Prostate gland (tissue), 2 donors: ENCODE data around the gene GLRA3. TPM values are rescaled to one million over a fixed set of nuclear protein-coding genes. Genes with fewer than 3 reads are reported as not detected.

Experiments
- DNase-seq: peaks from one replicate; pipeline ENCODE4 v3.0.0-alpha.2; 2019; ENCODE audit warnings: low spot score
- H3K27ac ChIP-seq, 2 donors: fragments of 200-600 bp; sonication (generic); 2 replicates each; pipeline ENCODE4 v1.5.1; 2017 to 2019
- H3K27me3 ChIP-seq: fragments of 200-600 bp; sonication (generic); replicated peaks from 2 replicates; pipeline ENCODE4 v1.5.1; 2019; ENCODE audit not compliant: insufficient read depth
- H3K36me3 ChIP-seq, 2 donors: fragments of 200-600 bp; sonication (generic); 1 replicate in 1 of 2; 2 replicates in 1 of 2; pipeline versions ENCODE4 v1.5.1 to v1.8.1; 2017 to 2019
- H3K4me1 ChIP-seq: fragments of 200-600 bp; sonication (generic); replicated peaks from 2 replicates; pipeline ENCODE4 v1.5.1; 2019
- H3K4me3 ChIP-seq, 2 donors: fragments of 200-600 bp; sonication (generic); 2 replicates each; pipeline ENCODE4 v1.5.1; 2017 to 2019
- H3K9me3 ChIP-seq: fragments of 200-600 bp; sonication (generic); 2 replicates; pipeline ENCODE4 v1.5.1; 2017
- CTCF ChIP-seq, 4 experiments: fragments of 200-600 bp in 2 of 4; fragments of 450-650 bp in 2 of 4; sonication (generic) in 2 of 4; IDR thresholded peaks; 1 replicate in 3 of 4; 2 replicates in 1 of 4; pipeline ENCODE4 v1.5.1; 2016 to 2019; ENCODE audit warnings: antibody characterized with exemption in 4 of 4, mild to moderate bottlenecking in 2 of 4, moderate library complexity in 2 of 4
- POLR2A ChIP-seq: fragments of 450-650 bp; IDR thresholded peaks from one replicate; pipeline ENCODE4 v1.6.1; 2016; ENCODE audit warnings: antibody characterized with exemption, mild to moderate bottlenecking
- POLR2AphosphoS5 ChIP-seq: sonication (generic); formaldehyde crosslinking; IDR thresholded peaks from one replicate; pipeline ENCODE4 v1.6.1; 2017; ENCODE audit warnings: antibody characterized with exemption
- WGBS: methylation state at CpG from one replicate; pipeline ENCODE4 v1.1.5; 2018; 5-methylcytosine and 5-hydroxymethylcytosine counted together
- intact Hi-C: fragments of 100-400 bp; cut with DNase I; formaldehyde crosslinking; loops from one replicate; pipeline ENCODE4 v1.14.2; 2022
- total RNA-seq, 2 donors: library from RNA; depleted of rRNA; stranded (reverse); fragments of >200 nt; gene quantifications; one replicate each; pipeline ENCODE4 v1.1.0, GENCODE V29; 2016

The GLRA3 gene
- total RNA-seq, 2 donors from 2014 or later = 0.17 TPM; not detected in 1

GRCh38 chr4:174592256-174592984, 236.6 kb downstream of the GLRA3 start:
- H3K4me1 ChIP-seq = no peaks in the 10 kb centered on the region
- TF ChIP-seq POLR2AphosphoS5 = no peak
- TF ChIP-seq CTCF (IDR thresholded peaks at IDR 0.05) = no peak
- H3K27me3 ChIP-seq = no peaks in the 10 kb centered on the region
- no peak overlapping the region for H3K4me3 ChIP-seq
- WGBS = 85% methylated on average over 3 of the region's 3 CpGs
- no peaks in the 10 kb centered on the region for H3K36me3 ChIP-seq
- DNase-seq = no peak
- H3K27ac ChIP-seq = no peak overlapping the region
- intact Hi-C loops = no loop called here
- no peaks in the 10 kb centered on the region for H3K9me3 ChIP-seq

- no peak overlapping the region for H3K27ac ChIP-seq
- H3K36me3 ChIP-seq = no peaks in the 10 kb centered on the region
- intact Hi-C loops = no loop called here
- WGBS = 67% methylated on average over 5 of the region's 5 CpGs
- H3K27me3 ChIP-seq = no peaks in the 10 kb centered on the region
- TF ChIP-seq POLR2AphosphoS5 = no peak
- TF ChIP-seq CTCF (IDR thresholded peaks at IDR 0.05) = no peak
- TF ChIP-seq POLR2A = no peak
- no peaks in the 10 kb centered on the region for H3K4me1 ChIP-seq
- no peak overlapping the region for H3K4me3 ChIP-seq
- no peaks in the 10 kb centered on the region for H3K9me3 ChIP-seq
- DNase-seq = no peak
These were observed 237.6 kb downstream of the GLRA3 start for GRCh38 chr4:174591243-174592021.

- WGBS = 87% methylated on average over 1 of the region's 1 CpG
- Histone ChIP-seq H3K4me3 (no peak overlapping the region), H3K4me1 (no peaks in the 10 kb centered on the region), H3K27ac (no peak overlapping the region), H3K27me3 (no peaks in the 10 kb centered on the region), H3K36me3 (no peaks in the 10 kb centered on the region), H3K9me3 (no peaks in the 10 kb centered on the region)
- DNase-seq = no peak
- no peak for TF ChIP-seq CTCF (IDR thresholded peaks at IDR 0.05)
- intact Hi-C loops = no loop called here
These were observed 238.7 kb downstream of the GLRA3 start for GRCh38 chr4:174590336-174590735.

Other genes starting within 250 kb of the GLRA3 start
- 1 to 10 TPM in 1 of 2 donors, under 1 TPM in 1; 0.64 to 5.3 TPM for gene ADAM29, start 89.1 kb upstream of the GLRA3 start, total RNA-seq